Choroid plexus epithelial cell (primary cell): ENCODE measurements around the gene TNS4.

ENCODE experiments used
- DNase-seq: peaks from one replicate; pipeline ENCODE4 v3.0.0-alpha.2; 2010; ENCODE audit warnings: low read depth
- H3K4me3 ChIP-seq: 2 replicates; pipeline ENCODE4 v1.5.1; 2011; ENCODE audit warnings: low read depth, mild to moderate bottlenecking, control low read depth, low read length, moderate library complexity
- CTCF ChIP-seq: conservative IDR thresholded peaks from 2 replicates; pipeline ENCODE4 v1.5.1; 2011; ENCODE audit warnings: low read depth, mild to moderate bottlenecking, control low read depth, inconsistent platforms, low read length, moderate library complexity

Gene TNS4

GRCh38 chr17:40520991-40521453 lies 19.6 kb upstream of the TNS4 start:
- DNase-seq = no peak
- no peak for TF ChIP-seq CTCF
- H3K4me3 ChIP-seq = no peak overlapping the region

GRCh38 chr17:40519089-40519775 lies 17.8 kb upstream of the TNS4 start:
- no peak for TF ChIP-seq CTCF
- no peak overlapping the region for H3K4me3 ChIP-seq

GRCh38 chr17:40518401-40519088 lies 17.1 kb upstream of the TNS4 start:
- no peak overlapping the region for H3K4me3 ChIP-seq
- no peak for DNase-seq
- TF ChIP-seq CTCF = no peak

More at GRCh38 chr17:40519089-40519775, 17.8 kb upstream of the TNS4 start:
- DNase-seq = no peak

GRCh38 chr17:40517981-40518380 lies 16.6 kb upstream of the TNS4 start:
- DNase-seq = no peak
- no peak for TF ChIP-seq CTCF
- H3K4me3 ChIP-seq = no peak overlapping the region

GRCh38 chr17:40517286-40517662 lies 15.9 kb upstream of the TNS4 start:
- DNase-seq = no peak
- TF ChIP-seq CTCF = no peak
- H3K4me3 ChIP-seq = no peak overlapping the region

GRCh38 chr17:40516581-40517285 lies 15.3 kb upstream of the TNS4 start:
- TF ChIP-seq CTCF = no peak
- no peak overlapping the region for H3K4me3 ChIP-seq
- DNase-seq = no peak
